Measurements from ENCODE around the gene MYPOP.

GRCh38 chr19:45899919-45900589 lies 2.4 kb downstream of the MYPOP start:
- TF ChIP-seq, protein P1, sequence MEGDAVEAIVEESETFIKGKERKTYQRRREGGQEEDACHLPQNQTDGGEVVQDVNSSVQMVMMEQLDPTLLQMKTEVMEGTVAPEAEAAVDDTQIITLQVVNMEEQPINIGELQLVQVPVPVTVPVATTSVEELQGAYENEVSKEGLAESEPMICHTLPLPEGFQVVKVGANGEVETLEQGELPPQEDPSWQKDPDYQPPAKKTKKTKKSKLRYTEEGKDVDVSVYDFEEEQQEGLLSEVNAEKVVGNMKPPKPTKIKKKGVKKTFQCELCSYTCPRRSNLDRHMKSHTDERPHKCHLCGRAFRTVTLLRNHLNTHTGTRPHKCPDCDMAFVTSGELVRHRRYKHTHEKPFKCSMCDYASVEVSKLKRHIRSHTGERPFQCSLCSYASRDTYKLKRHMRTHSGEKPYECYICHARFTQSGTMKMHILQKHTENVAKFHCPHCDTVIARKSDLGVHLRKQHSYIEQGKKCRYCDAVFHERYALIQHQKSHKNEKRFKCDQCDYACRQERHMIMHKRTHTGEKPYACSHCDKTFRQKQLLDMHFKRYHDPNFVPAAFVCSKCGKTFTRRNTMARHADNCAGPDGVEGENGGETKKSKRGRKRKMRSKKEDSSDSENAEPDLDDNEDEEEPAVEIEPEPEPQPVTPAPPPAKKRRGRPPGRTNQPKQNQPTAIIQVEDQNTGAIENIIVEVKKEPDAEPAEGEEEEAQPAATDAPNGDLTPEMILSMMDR (IDR thresholded peaks at IDR 0.05; ENCODE audit: poor library complexity) = no peak
- TF ChIP-seq EZH2phosphoT487 (IDR thresholded peaks at IDR 0.05; ENCODE audit: low read depth, severe bottlenecking, unreplicated experiment) = no peak

Measured in hepatocyte (in vitro differentiated cells).